Measurements from ENCODE around the gene ARSD.

Gene ARSD

GRCh38 chrX:2921193-2921592, 7.9 kb downstream of the ARSD start:
- Histone ChIP-seq H3K27ac (ENCODE audit: low read depth, low read length) (no peak overlapping the region), H3K4me2 (ENCODE audit: low read length) (no peak overlapping the region), H3K79me1 (ENCODE audit: low read length) (no peaks in the 10 kb centered on the region), H3K23ac (ENCODE audit: low read length) (no peak overlapping the region), H2BK5ac (ENCODE audit: low read length) (no peak overlapping the region), H4K8ac (ENCODE audit: low read depth, low read length) (no peak overlapping the region), H3K9ac (ENCODE audit: low read length) (no peak overlapping the region), H3K4ac (ENCODE audit: low read depth, low read length) (no peak overlapping the region), H4K5ac (ENCODE audit: low read length) (no peak overlapping the region), H3K27me3 (ENCODE audit: insufficient read depth, low read length, poor library complexity) (no peaks in the 10 kb centered on the region), H3K18ac (ENCODE audit: low read length) (no peak overlapping the region), H3K79me2 (ENCODE audit: control insufficient read depth, insufficient read depth, low read length) (no peaks in the 10 kb centered on the region), H3K4me1 (ENCODE audit: control insufficient read depth, low read depth, low read length) (no peaks in the 10 kb centered on the region), H2BK120ac (ENCODE audit: low read depth, low read length) (no peak overlapping the region), H3K4me3 (ENCODE audit: low read length) (no peak overlapping the region), H3K36me3 (ENCODE audit: control insufficient read depth, insufficient read depth, low read length) (no peaks in the 10 kb centered on the region), H2BK15ac (replicated peaks; ENCODE audit: low read depth) (no peak overlapping the region), H2AK5ac (ENCODE audit: low read length) (no peak overlapping the region), H3K56ac (ENCODE audit: low read length) (no peak overlapping the region)
- DNase-seq = no peak
- 100% methylated on average over 1 of the region's 1 CpG for WGBS (ENCODE audit: extremely low coverage, insufficient coverage, low lambda C conversion rate)

GRCh38 chrX:2917767-2918166, 11.4 kb downstream of the ARSD start:
- no CpG with 5 or more reads among the region's 23 CpGs for WGBS (ENCODE audit: extremely low coverage, insufficient coverage, low lambda C conversion rate)
- Histone ChIP-seq H3K27me3 (ENCODE audit: insufficient read depth, low read length, poor library complexity) (no peaks in the 10 kb centered on the region), H3K4me2 (ENCODE audit: low read length) (no peak overlapping the region)

GRCh38 chrX:2913118-2913517, 16.0 kb downstream of the ARSD start:
- Histone ChIP-seq H3K4me2 (ENCODE audit: low read length) (no peak overlapping the region), H4K5ac (ENCODE audit: low read length) (no peak overlapping the region), H3K56ac (ENCODE audit: low read length) (peak overlapping the region; percentile 69), H3K27ac (ENCODE audit: low read depth, low read length) (no peak overlapping the region), H3K79me1 (ENCODE audit: low read length) (no peaks in the 10 kb centered on the region), H2BK5ac (ENCODE audit: low read length) (peak overlapping the region; percentile 31), H3K36me3 (ENCODE audit: control insufficient read depth, insufficient read depth, low read length) (no peaks in the 10 kb centered on the region), H3K18ac (ENCODE audit: low read length) (no peak overlapping the region), H3K9ac (ENCODE audit: low read length) (no peak overlapping the region), H2BK120ac (ENCODE audit: low read depth, low read length) (no peak overlapping the region), H2BK15ac (replicated peaks; ENCODE audit: low read depth) (no peak overlapping the region), H3K27me3 (ENCODE audit: insufficient read depth, low read length, poor library complexity) (no peaks in the 10 kb centered on the region), H3K79me2 (ENCODE audit: control insufficient read depth, insufficient read depth, low read length) (no peaks in the 10 kb centered on the region), H3K23ac (ENCODE audit: low read length) (no peak overlapping the region), H3K4ac (ENCODE audit: low read depth, low read length) (no peak overlapping the region), H2AK5ac (ENCODE audit: low read length) (no peak overlapping the region), H3K4me1 (ENCODE audit: control insufficient read depth, low read depth, low read length) (no peaks in the 10 kb centered on the region), H4K8ac (ENCODE audit: low read depth, low read length) (no peak overlapping the region), H3K4me3 (ENCODE audit: low read length) (no peak overlapping the region)
- peak; percentile 70 for DNase-seq
- no CpG with 5 or more reads among the region's 3 CpGs for WGBS (ENCODE audit: extremely low coverage, insufficient coverage, low lambda C conversion rate)

More at GRCh38 chrX:2917767-2918166, 11.4 kb downstream of the ARSD start:
- Histone ChIP-seq H2AK5ac (ENCODE audit: low read length) (no peak overlapping the region), H3K27ac (ENCODE audit: low read depth, low read length) (no peak overlapping the region), H3K4ac (ENCODE audit: low read depth, low read length) (no peak overlapping the region), H3K79me1 (ENCODE audit: low read length) (no peaks in the 10 kb centered on the region), H3K79me2 (ENCODE audit: control insufficient read depth, insufficient read depth, low read length) (no peaks in the 10 kb centered on the region), H3K36me3 (ENCODE audit: control insufficient read depth, insufficient read depth, low read length) (no peaks in the 10 kb centered on the region), H3K9ac (ENCODE audit: low read length) (no peak overlapping the region), H2BK5ac (ENCODE audit: low read length) (no peak overlapping the region), H3K4me3 (ENCODE audit: low read length) (no peak overlapping the region), H4K8ac (ENCODE audit: low read depth, low read length) (no peak overlapping the region), H4K5ac (ENCODE audit: low read length) (no peak overlapping the region), H3K18ac (ENCODE audit: low read length) (no peak overlapping the region), H2BK15ac (replicated peaks; ENCODE audit: low read depth) (no peak overlapping the region), H2BK120ac (ENCODE audit: low read depth, low read length) (no peak overlapping the region), H3K4me1 (ENCODE audit: control insufficient read depth, low read depth, low read length) (no peaks in the 10 kb centered on the region), H3K23ac (ENCODE audit: low read length) (no peak overlapping the region), H3K56ac (ENCODE audit: low read length) (no peak overlapping the region)
- DNase-seq = no peak

- no peak overlapping the region for H2BK15ac ChIP-seq (replicated peaks; ENCODE audit: low read depth)
- H3K4me2 ChIP-seq (ENCODE audit: low read length) = no peak overlapping the region
- H3K4me3 ChIP-seq (ENCODE audit: low read length) = no peak overlapping the region
- H3K27ac ChIP-seq (ENCODE audit: low read depth, low read length) = no peak overlapping the region
- no peak overlapping the region for H2AK5ac ChIP-seq (ENCODE audit: low read length)
- no peaks in the 10 kb centered on the region for H3K36me3 ChIP-seq (ENCODE audit: control insufficient read depth, insufficient read depth, low read length)
- H3K9ac ChIP-seq (ENCODE audit: low read length) = no peak overlapping the region
- no peak overlapping the region for H3K56ac ChIP-seq (ENCODE audit: low read length)
- no peaks in the 10 kb centered on the region for H3K79me1 ChIP-seq (ENCODE audit: low read length)
- no peak for DNase-seq
- H3K79me2 ChIP-seq (ENCODE audit: control insufficient read depth, insufficient read depth, low read length) = no peaks in the 10 kb centered on the region
- no peak overlapping the region for H4K8ac ChIP-seq (ENCODE audit: low read depth, low read length)
- H2BK120ac ChIP-seq (ENCODE audit: low read depth, low read length) = no peak overlapping the region
- no peak overlapping the region for H4K5ac ChIP-seq (ENCODE audit: low read length)
- no peak overlapping the region for H3K18ac ChIP-seq (ENCODE audit: low read length)
- H3K4ac ChIP-seq (ENCODE audit: low read depth, low read length) = no peak overlapping the region
- H2BK5ac ChIP-seq (ENCODE audit: low read length) = no peak overlapping the region
- H3K23ac ChIP-seq (ENCODE audit: low read length) = no peak overlapping the region
- H3K27me3 ChIP-seq (ENCODE audit: insufficient read depth, low read length, poor library complexity) = no peaks in the 10 kb centered on the region
- no peaks in the 10 kb centered on the region for H3K4me1 ChIP-seq (ENCODE audit: control insufficient read depth, low read depth, low read length)
- WGBS (ENCODE audit: extremely low coverage, insufficient coverage, low lambda C conversion rate) = no CpG with 5 or more reads among the region's 3 CpGs
These were observed 19.0 kb downstream of the ARSD start for GRCh38 chrX:2910109-2910508.

GRCh38 chrX:2908125-2908685, 20.9 kb downstream of the ARSD start:
- no peak overlapping the region for H3K23ac ChIP-seq (ENCODE audit: low read length)
- H3K27ac ChIP-seq (ENCODE audit: low read depth, low read length) = no peak overlapping the region
- no peaks in the 10 kb centered on the region for H3K4me1 ChIP-seq (ENCODE audit: control insufficient read depth, low read depth, low read length)
- no peaks in the 10 kb centered on the region for H3K79me1 ChIP-seq (ENCODE audit: low read length)
- H3K4ac ChIP-seq (ENCODE audit: low read depth, low read length) = no peak overlapping the region
- H2BK5ac ChIP-seq (ENCODE audit: low read length) = no peak overlapping the region
- no peak overlapping the region for H2AK5ac ChIP-seq (ENCODE audit: low read length)
- H4K5ac ChIP-seq (ENCODE audit: low read length) = no peak overlapping the region
- H4K8ac ChIP-seq (ENCODE audit: low read depth, low read length) = no peak overlapping the region
- DNase-seq = no peak
- 100% methylated on average over 1 of the region's 2 CpGs for WGBS (ENCODE audit: extremely low coverage, insufficient coverage, low lambda C conversion rate)
- no peak overlapping the region for H2BK15ac ChIP-seq (replicated peaks; ENCODE audit: low read depth)
- H3K18ac ChIP-seq (ENCODE audit: low read length) = no peak overlapping the region
- no peak overlapping the region for H2BK120ac ChIP-seq (ENCODE audit: low read depth, low read length)
- H3K4me2 ChIP-seq (ENCODE audit: low read length) = no peak overlapping the region
- no peak overlapping the region for H3K56ac ChIP-seq (ENCODE audit: low read length)
- no peaks in the 10 kb centered on the region for H3K79me2 ChIP-seq (ENCODE audit: control insufficient read depth, insufficient read depth, low read length)
- H3K9ac ChIP-seq (ENCODE audit: low read length) = no peak overlapping the region
- H3K36me3 ChIP-seq (ENCODE audit: control insufficient read depth, insufficient read depth, low read length) = no peaks in the 10 kb centered on the region
- no peak overlapping the region for H3K4me3 ChIP-seq (ENCODE audit: low read length)
- H3K27me3 ChIP-seq (ENCODE audit: insufficient read depth, low read length, poor library complexity) = no peaks in the 10 kb centered on the region

- H4K8ac ChIP-seq (ENCODE audit: low read depth, low read length) = no peak overlapping the region
- H3K79me2 ChIP-seq (ENCODE audit: control insufficient read depth, insufficient read depth, low read length) = no peaks in the 10 kb centered on the region
- no peak overlapping the region for H2BK120ac ChIP-seq (ENCODE audit: low read depth, low read length)
- no peak overlapping the region for H2BK5ac ChIP-seq (ENCODE audit: low read length)
- H3K27ac ChIP-seq (ENCODE audit: low read depth, low read length) = no peak overlapping the region
- H4K5ac ChIP-seq (ENCODE audit: low read length) = no peak overlapping the region
- H3K4ac ChIP-seq (ENCODE audit: low read depth, low read length) = no peak overlapping the region
- DNase-seq = no peak
- H3K9ac ChIP-seq (ENCODE audit: low read length) = no peak overlapping the region
- no peak overlapping the region for H2BK15ac ChIP-seq (replicated peaks; ENCODE audit: low read depth)
- H3K4me3 ChIP-seq (ENCODE audit: low read length) = no peak overlapping the region
- no peaks in the 10 kb centered on the region for H3K36me3 ChIP-seq (ENCODE audit: control insufficient read depth, insufficient read depth, low read length)
- H3K79me1 ChIP-seq (ENCODE audit: low read length) = no peaks in the 10 kb centered on the region
- H3K27me3 ChIP-seq (ENCODE audit: insufficient read depth, low read length, poor library complexity) = no peaks in the 10 kb centered on the region
- H3K56ac ChIP-seq (ENCODE audit: low read length) = no peak overlapping the region
- H2AK5ac ChIP-seq (ENCODE audit: low read length) = no peak overlapping the region
- no peak overlapping the region for H3K4me2 ChIP-seq (ENCODE audit: low read length)
- no CpG with 5 or more reads among the region's 27 CpGs for WGBS (ENCODE audit: extremely low coverage, insufficient coverage, low lambda C conversion rate)
- no peak overlapping the region for H3K23ac ChIP-seq (ENCODE audit: low read length)
- no peak overlapping the region for H3K18ac ChIP-seq (ENCODE audit: low read length)
- no peaks in the 10 kb centered on the region for H3K4me1 ChIP-seq (ENCODE audit: control insufficient read depth, low read depth, low read length)
These were observed 21.8 kb downstream of the ARSD start for GRCh38 chrX:2907295-2907694.

All from mesendoderm (in vitro differentiated cells).